Lower leg skin (tissue), 3 donors: Measurements from ENCODE around the gene ATXN2L.

Source experiments
- POLR2A ChIP-seq, 2 donors: fragments of 450-650 bp; IDR thresholded peaks; one replicate each; pipeline ENCODE4 v1.6.1; 2016 to 2017; ENCODE audit warnings: antibody characterized with exemption in 2 of 2, mild to moderate bottlenecking in 1 of 2, moderate library complexity in 1 of 2
- TF ChIP-seq, protein P1 (sequence below), 3 donors: fragments of 450-650 bp; IDR thresholded peaks; one replicate each; pipeline ENCODE4 v1.5.1; 2016; ENCODE audit warnings: antibody characterized with exemption in 3 of 3, mild to moderate bottlenecking in 3 of 3, moderate library complexity in 2 of 3

DNA sequence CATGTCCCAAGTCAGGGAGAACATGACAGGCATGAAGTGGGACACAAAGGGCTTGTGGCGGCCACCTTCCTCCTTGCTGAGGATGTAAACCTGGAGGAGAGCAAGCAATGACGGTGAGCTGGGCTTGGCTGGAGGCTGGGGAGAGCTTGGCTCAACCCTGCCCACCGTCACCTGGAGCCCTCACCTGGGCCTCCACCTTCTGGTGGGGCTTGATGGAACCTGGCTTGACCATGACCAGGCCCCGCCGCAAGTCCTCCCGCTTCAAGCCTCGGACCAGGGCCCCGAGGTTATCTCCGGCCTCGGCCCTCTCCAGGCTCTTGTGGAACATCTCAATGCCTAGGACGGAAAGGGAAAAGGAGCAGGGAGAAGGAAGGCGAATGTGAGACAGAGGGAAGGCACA lies 21.0 kb downstream of the ATXN2L start:
- TF ChIP-seq, protein P1, sequence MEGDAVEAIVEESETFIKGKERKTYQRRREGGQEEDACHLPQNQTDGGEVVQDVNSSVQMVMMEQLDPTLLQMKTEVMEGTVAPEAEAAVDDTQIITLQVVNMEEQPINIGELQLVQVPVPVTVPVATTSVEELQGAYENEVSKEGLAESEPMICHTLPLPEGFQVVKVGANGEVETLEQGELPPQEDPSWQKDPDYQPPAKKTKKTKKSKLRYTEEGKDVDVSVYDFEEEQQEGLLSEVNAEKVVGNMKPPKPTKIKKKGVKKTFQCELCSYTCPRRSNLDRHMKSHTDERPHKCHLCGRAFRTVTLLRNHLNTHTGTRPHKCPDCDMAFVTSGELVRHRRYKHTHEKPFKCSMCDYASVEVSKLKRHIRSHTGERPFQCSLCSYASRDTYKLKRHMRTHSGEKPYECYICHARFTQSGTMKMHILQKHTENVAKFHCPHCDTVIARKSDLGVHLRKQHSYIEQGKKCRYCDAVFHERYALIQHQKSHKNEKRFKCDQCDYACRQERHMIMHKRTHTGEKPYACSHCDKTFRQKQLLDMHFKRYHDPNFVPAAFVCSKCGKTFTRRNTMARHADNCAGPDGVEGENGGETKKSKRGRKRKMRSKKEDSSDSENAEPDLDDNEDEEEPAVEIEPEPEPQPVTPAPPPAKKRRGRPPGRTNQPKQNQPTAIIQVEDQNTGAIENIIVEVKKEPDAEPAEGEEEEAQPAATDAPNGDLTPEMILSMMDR (IDR thresholded peaks at IDR 0.05) = no peak
- no peak for TF ChIP-seq POLR2A (IDR thresholded peaks at IDR 0.05)
